ENCODE measurements around the gene GPR108. TPM values are rescaled to one million over a fixed set of nuclear protein-coding genes. Genes with fewer than 3 reads are reported as not detected.

The GPR108 gene
- total RNA-seq, 3 donors from 2014 or later (not counting 1 experiment from before 2014, with no cell fraction given), result 66.1 to 78.0 (median 76.9) TPM

- H3K27ac ChIP-seq (ENCODE audit: low read length), result no peak overlapping the region
- no peaks in the 10 kb centered on the region for H3K4me1 ChIP-seq (ENCODE audit: control insufficient read depth, insufficient read depth, low read length)
- 87% methylated on average over 15 of the region's 15 CpGs for WGBS (ENCODE audit: insufficient coverage)
- ATAC-seq (no peak), DNase-seq (no peak)
- no peaks in the 10 kb centered on the region for H3K27me3 ChIP-seq (ENCODE audit: control insufficient read depth, insufficient read depth, low read length)
- no peak overlapping the region for H3K4me3 Mint-ChIP-seq
- peaks cover 5 to 15% of the 10 kb centered on the region in 2 donors for H3K4me1 Mint-ChIP-seq
- no peaks in the 10 kb centered on the region for H3K36me3 Mint-ChIP-seq
- no peaks in the 10 kb centered on the region for H3K9me3 Mint-ChIP-seq
- no peak overlapping the region for H3K4me3 ChIP-seq (ENCODE audit: low read length)
- TF ChIP-seq CTCF (IDR thresholded peaks at IDR 0.05), result no peak
- H3K27me3 Mint-ChIP-seq (ENCODE audit: low read depth in 2 of 2), result no peaks in the 10 kb centered on the region
- H3K36me3 ChIP-seq (ENCODE audit: control insufficient read depth, insufficient read depth, low read length), result no peaks in the 10 kb centered on the region
- intact Hi-C loops (cut with micrococcal nuclease), result no loop called here
- no peaks in the 10 kb centered on the region for H3K9me3 ChIP-seq (ENCODE audit: control insufficient read depth, insufficient read depth, low read length)
- H3K27ac Mint-ChIP-seq, result no peak overlapping the region
Measured at GRCh38 chr19:6685962-6686627, 51.3 kb downstream of the GPR108 start.

- DNase-seq, result no peak
- 88% methylated on average over 4 of the region's 4 CpGs for WGBS (ENCODE audit: insufficient coverage)
- Mint-ChIP-seq H3K4me3 (no peak overlapping the region), H3K4me1 (peaks cover 5 to 15% of the 10 kb centered on the region in 2 donors), H3K36me3 (no peaks in the 10 kb centered on the region), H3K27ac (peak overlapping the region in 1 of 2 donors; percentile 34), H3K9me3 (no peaks in the 10 kb centered on the region), H3K27me3 (ENCODE audit: low read depth in 2 of 2) (no peaks in the 10 kb centered on the region)
- H3K27ac ChIP-seq (ENCODE audit: low read length), result no peak overlapping the region
- no peak for TF ChIP-seq CTCF (IDR thresholded peaks at IDR 0.05)
- intact Hi-C loops (cut with micrococcal nuclease), result no loop called here
- no peak for ATAC-seq
- no peaks in the 10 kb centered on the region for H3K4me1 ChIP-seq (ENCODE audit: control insufficient read depth, insufficient read depth, low read length)
- no peaks in the 10 kb centered on the region for H3K9me3 ChIP-seq (ENCODE audit: control insufficient read depth, insufficient read depth, low read length)
- H3K4me3 ChIP-seq (ENCODE audit: low read length), result no peak overlapping the region
- H3K36me3 ChIP-seq (ENCODE audit: control insufficient read depth, insufficient read depth, low read length), result no peaks in the 10 kb centered on the region
- H3K27me3 ChIP-seq (ENCODE audit: control insufficient read depth, insufficient read depth, low read length), result no peaks in the 10 kb centered on the region
Measured at GRCh38 chr19:6685482-6685881, 51.9 kb downstream of the GPR108 start.

DNA sequence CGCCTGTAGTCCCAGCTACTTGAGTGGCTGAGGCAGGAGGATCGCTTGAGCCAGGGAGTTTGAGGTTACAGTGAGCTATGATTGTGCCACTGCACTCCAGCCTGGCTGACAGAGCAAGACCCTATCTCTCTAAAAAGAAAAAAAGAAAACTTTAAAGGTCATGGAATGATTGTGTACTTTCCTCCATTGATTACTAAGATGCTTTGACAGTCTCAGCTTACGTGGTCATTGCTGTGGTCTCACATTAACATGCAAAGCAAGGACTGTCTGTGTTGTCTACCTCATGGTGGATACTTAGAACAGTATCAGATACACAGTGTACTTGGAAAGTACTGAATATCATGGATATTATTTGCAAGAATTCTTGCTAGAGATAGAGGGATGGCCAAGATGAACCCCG, 53.4 kb downstream of the GPR108 start:
- no peaks in the 10 kb centered on the region for H3K27me3 Mint-ChIP-seq (ENCODE audit: low read depth in 2 of 2)

More for the DNA sequence above, 53.4 kb downstream of the GPR108 start:
- Histone ChIP-seq H3K36me3 (ENCODE audit: control insufficient read depth, insufficient read depth, low read length) (no peaks in the 10 kb centered on the region), H3K4me1 (ENCODE audit: control insufficient read depth, insufficient read depth, low read length) (no peaks in the 10 kb centered on the region), H3K9me3 (ENCODE audit: control insufficient read depth, insufficient read depth, low read length) (no peaks in the 10 kb centered on the region), H3K27ac (ENCODE audit: low read length) (no peak overlapping the region), H3K27me3 (ENCODE audit: control insufficient read depth, insufficient read depth, low read length) (no peaks in the 10 kb centered on the region), H3K4me3 (ENCODE audit: low read length) (no peak overlapping the region)
- Mint-ChIP-seq H3K4me3 (no peak overlapping the region), H3K36me3 (no peaks in the 10 kb centered on the region), H3K4me1 (peaks cover 11 to 19% of the 10 kb centered on the region in 2 donors), H3K9me3 (no peaks in the 10 kb centered on the region), H3K27ac (no peak overlapping the region)
- DNase-seq (no peak), ATAC-seq (no peak)
- intact Hi-C loops (cut with micrococcal nuclease), result no loop called here
- 92% methylated on average over 4 of the region's 4 CpGs for WGBS (ENCODE audit: insufficient coverage)
- no peak for TF ChIP-seq CTCF (IDR thresholded peaks at IDR 0.05)

Measured in natural killer cell (primary cell).